OCI-LY7 (cell line): ENCODE data around the gene SMPD3. TPM values are rescaled to one million over a fixed set of nuclear protein-coding genes. Genes with fewer than 3 reads are reported as not detected.

ENCODE experiments used
- BruUV-seq: library from RNA; stranded (reverse); fragments of 400-500 nt; replicated peaks from 2 replicates; lab custom pipeline; 2021; lab: Mats Ljungman, UMichigan
- CTCF ChIA-PET: fragments of 300-600 bp; sonication (Branson Sonifier 250); formaldehyde crosslinking; loops from one replicate; lab custom pipeline; 2022; ENCODE audit warnings: antibody characterized with exemption; ENCODE audit not compliant: unreplicated experiment; lab: Charles Lee
- POLR2A ChIA-PET: fragments of 300-600 bp; sonication (Branson Sonifier 250); formaldehyde crosslinking; loops from one replicate; lab custom pipeline; 2022; ENCODE audit warnings: antibody characterized with exemption; lab: Charles Lee
- DNase-seq: peaks from one replicate; pipeline ENCODE4 v3.0.0-alpha.2; 2015; ENCODE audit warnings: low spot score
- H2AFZ ChIP-seq: fragments of 200-600 bp; sonication (generic), shearing (Covaris generic); 2 replicates; pipeline ENCODE4 v1.6.1; 2014; ENCODE audit warnings: mild to moderate bottlenecking, antibody characterized with exemption, low read length, moderate library complexity
- H3K27ac ChIP-seq: fragments of 200-600 bp; sonication (generic); 2 replicates; pipeline ENCODE4 v1.5.1; 2014; ENCODE audit warnings: mixed run types, low read depth, mild to moderate bottlenecking, moderate library complexity, low read length, inconsistent platforms; ENCODE audit not compliant: poor library complexity, severe bottlenecking
- H3K36me3 ChIP-seq: fragments of 200-600 bp; sonication (generic); 2 replicates; pipeline ENCODE4 v1.6.1; 2014; ENCODE audit warnings: mild to moderate bottlenecking, antibody characterized with exemption, low read length, moderate library complexity, mixed read lengths; ENCODE audit not compliant: insufficient read depth
- H3K4me1 ChIP-seq: fragments of 200-600 bp; sonication (generic); 2 replicates; pipeline ENCODE4 v1.5.1; 2014; ENCODE audit warnings: mild to moderate bottlenecking, low read length; ENCODE audit not compliant: insufficient read depth, poor library complexity, severe bottlenecking
- H3K4me2 ChIP-seq: fragments of 200-600 bp; sonication (generic); 2 replicates; pipeline ENCODE4 v1.6.1; 2014; ENCODE audit warnings: mild to moderate bottlenecking, low read length
- H3K4me3 ChIP-seq: fragments of 200-600 bp; sonication (generic); 2 replicates; pipeline ENCODE4 v1.5.1; 2014; ENCODE audit warnings: mild to moderate bottlenecking, low read depth, low read length; ENCODE audit not compliant: poor library complexity, severe bottlenecking
- H3K79me2 ChIP-seq: fragments of 200-600 bp; sonication (generic); 2 replicates; pipeline ENCODE4 v1.6.1; 2016; ENCODE audit warnings: low read depth, mild to moderate bottlenecking, low read length, moderate library complexity, mixed read lengths; ENCODE audit not compliant: insufficient read depth
- H3K9me2 ChIP-seq: fragments of 200-600 bp; sonication (generic); 2 replicates; pipeline ENCODE4 v1.6.1; 2016; ENCODE audit warnings: mild to moderate bottlenecking, low read length, mixed read lengths; ENCODE audit not compliant: insufficient read depth
- H3K9me3 ChIP-seq: fragments of 200-600 bp; sonication (generic); 2 replicates; pipeline ENCODE4 v1.6.1; 2014; ENCODE audit warnings: mild to moderate bottlenecking, mixed run types, low read length, mixed read lengths
- H4K20me1 ChIP-seq: fragments of 200-600 bp; sonication (generic); 2 replicates; pipeline ENCODE4 v1.6.1; 2014; ENCODE audit warnings: mild to moderate bottlenecking, antibody characterized with exemption, low read length, moderate library complexity, mixed read lengths; ENCODE audit not compliant: insufficient read depth
- EZH2phosphoT487 ChIP-seq: fragments of 200-600 bp; sonication (generic); IDR thresholded peaks from 2 replicates; pipeline ENCODE4 v1.6.1; 2018; ENCODE audit warnings: low read depth, borderline replicate concordance, mild to moderate bottlenecking, mixed run types, antibody characterized with exemption, low read length, moderate library complexity, mixed read lengths
- intact Hi-C: fragments of 100-400 bp; cut with micrococcal nuclease; formaldehyde crosslinking; loops from one replicate; pipeline ENCODE4 v1.10.0; 2022; ENCODE audit not compliant: unreplicated experiment
- total RNA-seq, 2 experiments: library from RNA; depleted of rRNA in 1 of 2; stranded (reverse); fragments of >200 nt in 1 of 2; shearing (Covaris generic) in 1 of 2; gene quantifications; 2 replicates each; pipeline ENCODE4 v1.2.3, GENCODE V29; 2014 to 2022
- TF ChIP-seq, protein P1 (sequence below): fragments of 200-600 bp; sonication (generic); conservative IDR thresholded peaks from 2 replicates; pipeline ENCODE4 v1.5.1; 2014; ENCODE audit warnings: mild to moderate bottlenecking, antibody characterized with exemption, low read length, moderate library complexity, mixed read lengths

The SMPD3 gene
- total RNA-seq, 2 experiments from 2014 or later = 0.16 to 0.51 TPM

DNA sequence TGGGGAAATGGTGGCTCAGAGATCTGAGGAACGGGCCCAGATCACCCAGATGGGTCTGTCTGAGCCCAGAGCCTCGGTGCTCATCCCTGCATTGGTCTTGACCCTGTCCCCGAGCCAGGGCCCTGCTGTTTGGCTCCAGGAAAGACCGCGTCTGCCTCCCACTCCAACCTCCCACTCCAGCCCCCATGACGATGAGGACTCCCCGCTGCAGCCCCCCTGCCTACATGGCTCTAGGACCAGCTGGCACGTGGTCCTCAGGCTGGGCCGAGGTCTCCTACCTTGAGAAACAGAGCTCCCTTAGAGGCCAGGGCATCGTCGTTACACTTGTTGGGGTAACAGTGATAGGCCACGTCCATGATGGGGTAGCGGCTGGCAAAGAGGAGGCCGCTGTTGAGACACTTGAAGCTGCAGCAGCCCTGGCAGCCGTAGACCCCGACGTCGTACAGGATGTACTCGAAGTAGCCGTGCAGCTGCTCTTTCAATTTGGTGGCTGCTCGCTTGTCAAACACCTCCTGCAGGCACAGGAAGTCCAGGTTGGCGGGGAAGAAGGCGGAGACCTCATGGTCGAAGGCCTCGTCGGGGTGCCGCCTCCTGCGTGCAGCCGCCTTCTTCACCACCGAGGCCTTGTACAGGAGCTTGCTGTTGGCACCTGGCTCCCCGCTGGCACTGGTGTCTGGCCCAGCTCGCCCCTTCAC lies 77.6 kb downstream of the SMPD3 start:
- no peak for TF ChIP-seq EZH2phosphoT487
- TF ChIP-seq, protein P1, sequence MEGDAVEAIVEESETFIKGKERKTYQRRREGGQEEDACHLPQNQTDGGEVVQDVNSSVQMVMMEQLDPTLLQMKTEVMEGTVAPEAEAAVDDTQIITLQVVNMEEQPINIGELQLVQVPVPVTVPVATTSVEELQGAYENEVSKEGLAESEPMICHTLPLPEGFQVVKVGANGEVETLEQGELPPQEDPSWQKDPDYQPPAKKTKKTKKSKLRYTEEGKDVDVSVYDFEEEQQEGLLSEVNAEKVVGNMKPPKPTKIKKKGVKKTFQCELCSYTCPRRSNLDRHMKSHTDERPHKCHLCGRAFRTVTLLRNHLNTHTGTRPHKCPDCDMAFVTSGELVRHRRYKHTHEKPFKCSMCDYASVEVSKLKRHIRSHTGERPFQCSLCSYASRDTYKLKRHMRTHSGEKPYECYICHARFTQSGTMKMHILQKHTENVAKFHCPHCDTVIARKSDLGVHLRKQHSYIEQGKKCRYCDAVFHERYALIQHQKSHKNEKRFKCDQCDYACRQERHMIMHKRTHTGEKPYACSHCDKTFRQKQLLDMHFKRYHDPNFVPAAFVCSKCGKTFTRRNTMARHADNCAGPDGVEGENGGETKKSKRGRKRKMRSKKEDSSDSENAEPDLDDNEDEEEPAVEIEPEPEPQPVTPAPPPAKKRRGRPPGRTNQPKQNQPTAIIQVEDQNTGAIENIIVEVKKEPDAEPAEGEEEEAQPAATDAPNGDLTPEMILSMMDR = no peak
- Histone ChIP-seq H3K27ac (no peak overlapping the region), H3K4me2 (no peak overlapping the region), H3K79me2 (no peaks in the 10 kb centered on the region), H3K4me1 (peaks cover 25% of the 10 kb centered on the region), H3K36me3 (no peaks in the 10 kb centered on the region), H4K20me1 (no peaks in the 10 kb centered on the region), H2AFZ (no peak overlapping the region), H3K4me3 (no peak overlapping the region), H3K9me3 (no peaks in the 10 kb centered on the region), H3K9me2 (no peaks in the 10 kb centered on the region)
- DNase-seq = peak; percentile 69
- intact Hi-C loops = no loop called here
- ChIA-PET CTCF (interaction anchor here (0.6 kb wide), 1 partner anchor 21 kb away, joined by 3 read pairs; no protein-coding TSS in a partner anchor), POLR2A (interaction anchor here (0.6 kb wide), 1 partner anchor 67 kb away, joined by 3 read pairs; no protein-coding TSS in a partner anchor)
- BruUV-seq = no TSS peak

DNA sequence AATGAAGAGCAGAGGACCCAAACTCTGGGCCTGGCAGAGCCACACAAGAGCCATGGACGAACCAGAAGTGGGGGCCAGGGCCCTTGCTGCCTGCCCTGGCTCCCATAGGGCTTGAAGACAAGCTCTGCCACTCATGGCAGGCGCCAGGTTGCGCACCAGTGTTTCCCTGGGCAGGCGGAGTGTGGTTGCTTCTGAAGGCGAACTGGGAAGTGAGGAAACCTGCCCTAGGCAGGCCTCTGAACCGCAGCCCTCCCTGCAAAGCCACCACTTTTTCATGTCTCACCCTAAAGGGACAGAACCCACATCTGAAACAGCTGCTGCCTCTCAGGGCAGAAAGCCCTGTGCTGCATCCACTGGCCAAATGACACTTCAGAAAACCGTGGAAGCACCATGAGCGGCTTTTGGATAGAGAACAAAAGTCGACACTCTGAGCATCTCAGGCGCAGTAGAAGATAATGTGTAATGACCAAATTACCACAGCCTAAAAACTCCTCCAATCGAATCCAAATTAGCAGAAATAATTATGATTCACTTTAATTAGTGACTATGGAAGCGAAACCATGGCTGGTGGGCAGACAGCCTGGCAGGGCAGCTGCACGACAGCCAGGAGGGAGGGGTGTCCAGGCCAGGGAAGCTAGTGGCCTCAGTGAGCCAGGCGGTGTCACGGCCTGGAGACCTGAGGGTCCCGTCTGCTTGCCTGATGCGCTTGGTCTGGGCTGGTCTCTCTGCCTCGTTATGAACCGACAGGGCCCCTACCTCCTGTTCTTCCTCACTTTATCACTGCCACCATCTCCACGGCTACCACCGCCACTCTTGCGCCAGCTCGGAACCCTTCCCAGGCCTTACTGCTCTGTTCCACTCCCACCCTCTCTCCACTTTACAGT lies 78.4 kb downstream of the SMPD3 start:
- no TSS peak for BruUV-seq
- peaks cover 25% of the 10 kb centered on the region for H3K4me1 ChIP-seq

More for the DNA sequence above, 78.4 kb downstream of the SMPD3 start:
- POLR2A ChIA-PET = interaction anchor here (0.7 kb wide), 2 partner anchors 41 to 562 kb away, joined by 4 to 6 read pairs; no protein-coding TSS in a partner anchor
- no peaks in the 10 kb centered on the region for H3K79me2 ChIP-seq
- no peaks in the 10 kb centered on the region for H4K20me1 ChIP-seq
- no peak for TF ChIP-seq EZH2phosphoT487
- TF ChIP-seq, protein P1 = no peak
- CTCF ChIA-PET = no interaction called here
- no peaks in the 10 kb centered on the region for H3K9me3 ChIP-seq
- H3K36me3 ChIP-seq = no peaks in the 10 kb centered on the region
- H3K4me3 ChIP-seq = no peak overlapping the region
- H3K4me2 ChIP-seq = no peak overlapping the region
- intact Hi-C loops = no loop called here
- no peaks in the 10 kb centered on the region for H3K9me2 ChIP-seq
- H2AFZ ChIP-seq = no peak overlapping the region
- H3K27ac ChIP-seq = no peak overlapping the region
- no peak for DNase-seq
